ENCODE results near the gene CHRNB4.

DNA sequence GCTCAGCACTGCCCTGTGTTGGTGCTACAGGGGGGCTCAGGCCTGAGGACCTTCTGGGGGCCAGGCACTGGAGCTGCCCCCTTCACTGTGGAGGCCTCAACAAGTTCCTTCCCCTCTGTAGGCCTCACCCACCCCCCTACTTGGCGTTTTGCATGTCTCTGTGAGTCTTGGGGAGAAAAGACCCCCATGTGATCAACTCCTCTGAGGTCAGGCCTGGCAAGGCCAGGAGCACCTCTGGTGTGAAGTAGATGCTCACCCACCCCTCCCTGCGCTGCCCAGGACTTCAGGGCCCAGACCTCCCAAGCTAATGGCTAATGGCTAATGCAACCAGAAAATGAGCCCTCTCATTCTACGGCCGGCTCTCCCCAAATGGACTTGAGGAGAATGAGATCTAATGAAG, 34.2 kb upstream of the CHRNB4 start:
- TF ChIP-seq, protein P1, sequence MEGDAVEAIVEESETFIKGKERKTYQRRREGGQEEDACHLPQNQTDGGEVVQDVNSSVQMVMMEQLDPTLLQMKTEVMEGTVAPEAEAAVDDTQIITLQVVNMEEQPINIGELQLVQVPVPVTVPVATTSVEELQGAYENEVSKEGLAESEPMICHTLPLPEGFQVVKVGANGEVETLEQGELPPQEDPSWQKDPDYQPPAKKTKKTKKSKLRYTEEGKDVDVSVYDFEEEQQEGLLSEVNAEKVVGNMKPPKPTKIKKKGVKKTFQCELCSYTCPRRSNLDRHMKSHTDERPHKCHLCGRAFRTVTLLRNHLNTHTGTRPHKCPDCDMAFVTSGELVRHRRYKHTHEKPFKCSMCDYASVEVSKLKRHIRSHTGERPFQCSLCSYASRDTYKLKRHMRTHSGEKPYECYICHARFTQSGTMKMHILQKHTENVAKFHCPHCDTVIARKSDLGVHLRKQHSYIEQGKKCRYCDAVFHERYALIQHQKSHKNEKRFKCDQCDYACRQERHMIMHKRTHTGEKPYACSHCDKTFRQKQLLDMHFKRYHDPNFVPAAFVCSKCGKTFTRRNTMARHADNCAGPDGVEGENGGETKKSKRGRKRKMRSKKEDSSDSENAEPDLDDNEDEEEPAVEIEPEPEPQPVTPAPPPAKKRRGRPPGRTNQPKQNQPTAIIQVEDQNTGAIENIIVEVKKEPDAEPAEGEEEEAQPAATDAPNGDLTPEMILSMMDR (IDR thresholded peaks at IDR 0.05), result no peak
- TF ChIP-seq EP300 (IDR thresholded peaks at IDR 0.05; ENCODE audit: borderline replicate concordance in 1 of 2, low read depth in 1 of 2, low read length in 1 of 2) (no peak), TAF1 (IDR thresholded peaks at IDR 0.05; ENCODE audit: borderline replicate concordance, low read depth, low read length) (no peak), MEF2A (IDR thresholded peaks at IDR 0.05; ENCODE audit: borderline replicate concordance, low read depth) (no peak), SMC3 (IDR thresholded peaks at IDR 0.05; ENCODE audit: low read depth, low read length) (no peak), EZH2phosphoT487 (IDR thresholded peaks at IDR 0.05; ENCODE audit: borderline replicate concordance, low read depth) (no peak)
- TF ChIP-seq, protein P2, sequence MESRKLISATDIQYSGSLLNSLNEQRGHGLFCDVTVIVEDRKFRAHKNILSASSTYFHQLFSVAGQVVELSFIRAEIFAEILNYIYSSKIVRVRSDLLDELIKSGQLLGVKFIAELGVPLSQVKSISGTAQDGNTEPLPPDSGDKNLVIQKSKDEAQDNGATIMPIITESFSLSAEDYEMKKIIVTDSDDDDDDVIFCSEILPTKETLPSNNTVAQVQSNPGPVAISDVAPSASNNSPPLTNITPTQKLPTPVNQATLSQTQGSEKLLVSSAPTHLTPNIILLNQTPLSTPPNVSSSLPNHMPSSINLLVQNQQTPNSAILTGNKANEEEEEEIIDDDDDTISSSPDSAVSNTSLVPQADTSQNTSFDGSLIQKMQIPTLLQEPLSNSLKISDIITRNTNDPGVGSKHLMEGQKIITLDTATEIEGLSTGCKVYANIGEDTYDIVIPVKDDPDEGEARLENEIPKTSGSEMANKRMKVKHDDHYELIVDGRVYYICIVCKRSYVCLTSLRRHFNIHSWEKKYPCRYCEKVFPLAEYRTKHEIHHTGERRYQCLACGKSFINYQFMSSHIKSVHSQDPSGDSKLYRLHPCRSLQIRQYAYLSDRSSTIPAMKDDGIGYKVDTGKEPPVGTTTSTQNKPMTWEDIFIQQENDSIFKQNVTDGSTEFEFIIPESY (IDR thresholded peaks at IDR 0.05; ENCODE audit: borderline replicate concordance, low read depth), result no peak
- TF ChIP-seq, protein P3, sequence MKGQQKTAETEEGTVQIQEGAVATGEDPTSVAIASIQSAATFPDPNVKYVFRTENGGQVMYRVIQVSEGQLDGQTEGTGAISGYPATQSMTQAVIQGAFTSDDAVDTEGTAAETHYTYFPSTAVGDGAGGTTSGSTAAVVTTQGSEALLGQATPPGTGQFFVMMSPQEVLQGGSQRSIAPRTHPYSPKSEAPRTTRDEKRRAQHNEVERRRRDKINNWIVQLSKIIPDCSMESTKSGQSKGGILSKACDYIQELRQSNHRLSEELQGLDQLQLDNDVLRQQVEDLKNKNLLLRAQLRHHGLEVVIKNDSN (IDR thresholded peaks at IDR 0.05; ENCODE audit: borderline replicate concordance, low read depth), result no peak
- TF ChIP-seq, protein P4, sequence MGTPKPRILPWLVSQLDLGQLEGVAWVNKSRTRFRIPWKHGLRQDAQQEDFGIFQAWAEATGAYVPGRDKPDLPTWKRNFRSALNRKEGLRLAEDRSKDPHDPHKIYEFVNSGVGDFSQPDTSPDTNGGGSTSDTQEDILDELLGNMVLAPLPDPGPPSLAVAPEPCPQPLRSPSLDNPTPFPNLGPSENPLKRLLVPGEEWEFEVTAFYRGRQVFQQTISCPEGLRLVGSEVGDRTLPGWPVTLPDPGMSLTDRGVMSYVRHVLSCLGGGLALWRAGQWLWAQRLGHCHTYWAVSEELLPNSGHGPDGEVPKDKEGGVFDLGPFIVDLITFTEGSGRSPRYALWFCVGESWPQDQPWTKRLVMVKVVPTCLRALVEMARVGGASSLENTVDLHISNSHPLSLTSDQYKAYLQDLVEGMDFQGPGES (IDR thresholded peaks at IDR 0.05; ENCODE audit: low read depth, low read length), result no peak
- TF ChIP-seq, protein P5, sequence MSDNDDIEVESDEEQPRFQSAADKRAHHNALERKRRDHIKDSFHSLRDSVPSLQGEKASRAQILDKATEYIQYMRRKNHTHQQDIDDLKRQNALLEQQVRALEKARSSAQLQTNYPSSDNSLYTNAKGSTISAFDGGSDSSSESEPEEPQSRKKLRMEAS (IDR thresholded peaks at IDR 0.05; ENCODE audit: low read depth), result no peak
